Heart left ventricle (tissue), 16 donors: ENCODE data around the gene C2orf92. TPM values are rescaled to one million over a fixed set of nuclear protein-coding genes. Genes with fewer than 3 reads are reported as not detected.

ENCODE experiments used
- ATAC-seq, 4 donors: fragments of 200-7000 bp; cut with Tn5 transposase; one replicate each; pipeline ENCODE4 v1.9.1; 2020 to 2022; ENCODE audit warnings: moderate library complexity in 4 of 4, mild to moderate bottlenecking in 3 of 4, moderate number of reproducible peaks in 1 of 4
- DNase-seq, 5 donors: peaks; one replicate each; pipeline ENCODE4 v3.0.0-alpha.2; 2020
- H3K27ac ChIP-seq, 12 donors: fragments of 200-600 bp; sonication (generic) in 4 of 12; one replicate each; pipeline versions ENCODE4 v1.5.0 to v1.8.0; 2016 to 2022; ENCODE audit warnings: mild to moderate bottlenecking in 2 of 12
- H3K27me3 ChIP-seq, 9 donors: fragments of 200-600 bp; sonication (generic) in 2 of 9; one replicate each; pipeline versions ENCODE4 v1.5.1 to v1.8.0; 2016 to 2022; ENCODE audit warnings: mild to moderate bottlenecking in 3 of 9
- H3K36me3 ChIP-seq, 9 donors: fragments of 200-600 bp; sonication (generic) in 2 of 9; one replicate each; pipeline versions ENCODE4 v1.5.0 to v1.8.0; 2018 to 2022; ENCODE audit warnings: mild to moderate bottlenecking in 2 of 9
- H3K4me1 ChIP-seq, 12 donors: fragments of 200-600 bp; sonication (generic) in 4 of 12; one replicate each; pipeline versions ENCODE4 v1.5.0 to v1.8.0; 2016 to 2022; ENCODE audit warnings: mild to moderate bottlenecking in 3 of 12
- H3K4me3 ChIP-seq, 12 donors: fragments of 200-600 bp; sonication (generic) in 4 of 12; one replicate each; pipeline versions ENCODE4 v1.5.0 to v1.8.0; 2017 to 2022; ENCODE audit warnings: mild to moderate bottlenecking in 9 of 12, moderate library complexity in 4 of 12
- H3K9me3 ChIP-seq, 12 donors: fragments of 200-600 bp; sonication (generic) in 4 of 12; one replicate each; pipeline versions ENCODE4 v1.5.0 to v1.8.0; 2016 to 2022; ENCODE audit warnings: mild to moderate bottlenecking in 1 of 12
- POLR2A ChIP-seq, 2 donors: fragments of 450-650 bp; IDR thresholded peaks; one replicate each; pipeline ENCODE4 v1.6.1; 2017; ENCODE audit warnings: antibody characterized with exemption in 2 of 2, mild to moderate bottlenecking in 2 of 2, moderate library complexity in 2 of 2
- WGBS, 4 donors: extraction: QIAGEN DNeasy Blood & Tissue Kit in 2 of 4; methylation state at CpG; one replicate each; pipeline versions ENCODE4 v1.1.5 to v1.1.7; 2013 to 2018; 5-methylcytosine and 5-hydroxymethylcytosine counted together
- intact Hi-C, 10 donors: fragments of 100-400 bp; cut with DNase I; formaldehyde crosslinking; loops; one replicate each; pipeline versions ENCODE4 v1.11.1 to v1.14.2; 2022
- polyA plus RNA-seq, 2 donors: library from polyadenylated mRNA; stranded (reverse); fragments of 200-250 nt; gene quantifications; one replicate each; pipeline ENCODE4 v1.2.3, GENCODE V29; 2013
- total RNA-seq, 9 donors: library from RNA; depleted of rRNA in 2 of 9; stranded (reverse); fragments of >200 nt in 2 of 9; fragmentation: NEBNext Ultra II Directional in 3 of 9; extraction: Animal tissue kit (Norgen Biotek cat#: 25700) in 3 of 9; gene quantifications; one replicate each; pipeline versions ENCODE4 v1.1.0 to v1.2.4, GENCODE V29; 2016 to 2023
- TF ChIP-seq, protein P1 (sequence below), 12 donors: fragments of 200-600 bp; sonication (generic) in 4 of 12; IDR thresholded peaks; one replicate each; pipeline versions ENCODE4 v1.5.0 to v1.8.0; 2018 to 2022; ENCODE audit warnings: antibody characterized with exemption in 12 of 12, mild to moderate bottlenecking in 5 of 12
- donor health status: ischemic (EF 13 %, LVEDD 7.1; RV severe dilation, severe dysfunction).
- donor health status: healthy with polysubstance abuse.
- donor health status: DM: no; HTN: yes; CAD: no.
- donor health status: DM: no; HTN: no; CAD: no.
- donor health status: ischemic (EF 25% LVEDD 6.9; RV normal size, moderate dysfunction).
- donor health status: ischemic (EF 25% LVEDD 5.7; RV mildly dilated, moderate dysfunction).
- donor health status: healthy.
- donor health status: DM: yes; HTN: yes; CAD: no.
- donor health status: ischemic (EF 35%, LVEDD 5.7; RV mildly dilated, moderate dysfunction).
- donor health status: nonischemic (EF 11% LVEDD 7.7; RV severe dilation, severe dysfunction).
- donor health status: DM: yes; HTN: yes; CAD: no.
- donor health status: PGD.
- donor health status: ischemic (EF 29% LVEDD 5.4; RV normal size, mild dysfunction).
- donor health status: nonischemic (EF 23%, LVEDD 6.1; RV moderate dilation, normal function).

The C2orf92 gene
- total and polyA plus RNA-seq, 11 donors = 0.89 to 11.0 (median 2.4) TPM

DNA sequence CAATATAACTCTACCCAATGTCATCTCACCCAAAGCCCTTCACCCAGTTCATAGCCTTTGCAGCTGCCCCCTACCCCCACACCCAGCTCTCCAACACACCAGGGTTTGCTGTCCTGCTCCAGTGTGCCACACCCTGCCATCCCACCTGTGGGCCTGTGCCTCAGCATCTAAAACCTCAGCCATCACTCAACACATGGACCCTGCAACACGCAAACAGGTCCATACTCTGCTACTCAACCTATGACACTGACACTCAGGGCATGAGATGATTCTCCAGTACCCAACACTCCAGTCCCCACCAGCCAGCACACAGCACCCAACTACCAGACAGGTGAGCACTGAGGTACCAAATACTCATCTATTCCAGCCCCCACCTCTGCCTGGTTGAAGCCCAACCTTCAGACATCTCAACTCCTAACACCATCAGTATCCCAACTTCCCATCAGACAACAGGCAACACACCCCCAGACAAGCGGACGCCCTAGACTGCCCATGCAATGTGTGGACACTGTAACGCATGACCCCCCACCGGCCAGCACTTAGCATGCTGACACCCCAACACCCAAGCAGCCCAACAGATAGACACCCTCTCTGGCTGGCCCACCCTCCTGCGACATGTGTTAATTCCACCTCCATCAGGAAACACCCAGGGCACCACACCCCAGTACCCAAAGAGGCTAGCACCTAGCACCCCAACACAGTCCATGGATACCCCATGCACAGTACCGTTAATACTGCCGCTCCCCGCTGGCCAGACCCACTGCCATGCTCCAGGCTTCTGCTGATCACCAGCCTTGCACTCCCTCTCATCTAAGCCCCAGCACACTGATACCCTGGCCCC, 68.9 kb downstream of the C2orf92 start:
- Histone ChIP-seq H3K36me3 (no peaks in the 10 kb centered on the region), H3K9me3 (no peaks in the 10 kb centered on the region), H3K27me3 (no peaks in the 10 kb centered on the region), H3K4me3 (no peak overlapping the region), H3K27ac (no peak overlapping the region), H3K4me1 (peaks cover 0 to 26% (median 6%) of the 10 kb centered on the region in 12 donors)
- ATAC-seq (no peak), DNase-seq (peak in 2 of 5 donors; percentile 6 to 19)
- intact Hi-C loops = no loop called here
- TF ChIP-seq, protein P1, sequence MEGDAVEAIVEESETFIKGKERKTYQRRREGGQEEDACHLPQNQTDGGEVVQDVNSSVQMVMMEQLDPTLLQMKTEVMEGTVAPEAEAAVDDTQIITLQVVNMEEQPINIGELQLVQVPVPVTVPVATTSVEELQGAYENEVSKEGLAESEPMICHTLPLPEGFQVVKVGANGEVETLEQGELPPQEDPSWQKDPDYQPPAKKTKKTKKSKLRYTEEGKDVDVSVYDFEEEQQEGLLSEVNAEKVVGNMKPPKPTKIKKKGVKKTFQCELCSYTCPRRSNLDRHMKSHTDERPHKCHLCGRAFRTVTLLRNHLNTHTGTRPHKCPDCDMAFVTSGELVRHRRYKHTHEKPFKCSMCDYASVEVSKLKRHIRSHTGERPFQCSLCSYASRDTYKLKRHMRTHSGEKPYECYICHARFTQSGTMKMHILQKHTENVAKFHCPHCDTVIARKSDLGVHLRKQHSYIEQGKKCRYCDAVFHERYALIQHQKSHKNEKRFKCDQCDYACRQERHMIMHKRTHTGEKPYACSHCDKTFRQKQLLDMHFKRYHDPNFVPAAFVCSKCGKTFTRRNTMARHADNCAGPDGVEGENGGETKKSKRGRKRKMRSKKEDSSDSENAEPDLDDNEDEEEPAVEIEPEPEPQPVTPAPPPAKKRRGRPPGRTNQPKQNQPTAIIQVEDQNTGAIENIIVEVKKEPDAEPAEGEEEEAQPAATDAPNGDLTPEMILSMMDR (IDR thresholded peaks at IDR 0.05) = no peak
- TF ChIP-seq POLR2A (IDR thresholded peaks at IDR 0.05) = no peak
- 96 to 97% (median 96%) methylated on average over 8 to 9 of the region's 9 CpGs for WGBS, 4 donors

DNA sequence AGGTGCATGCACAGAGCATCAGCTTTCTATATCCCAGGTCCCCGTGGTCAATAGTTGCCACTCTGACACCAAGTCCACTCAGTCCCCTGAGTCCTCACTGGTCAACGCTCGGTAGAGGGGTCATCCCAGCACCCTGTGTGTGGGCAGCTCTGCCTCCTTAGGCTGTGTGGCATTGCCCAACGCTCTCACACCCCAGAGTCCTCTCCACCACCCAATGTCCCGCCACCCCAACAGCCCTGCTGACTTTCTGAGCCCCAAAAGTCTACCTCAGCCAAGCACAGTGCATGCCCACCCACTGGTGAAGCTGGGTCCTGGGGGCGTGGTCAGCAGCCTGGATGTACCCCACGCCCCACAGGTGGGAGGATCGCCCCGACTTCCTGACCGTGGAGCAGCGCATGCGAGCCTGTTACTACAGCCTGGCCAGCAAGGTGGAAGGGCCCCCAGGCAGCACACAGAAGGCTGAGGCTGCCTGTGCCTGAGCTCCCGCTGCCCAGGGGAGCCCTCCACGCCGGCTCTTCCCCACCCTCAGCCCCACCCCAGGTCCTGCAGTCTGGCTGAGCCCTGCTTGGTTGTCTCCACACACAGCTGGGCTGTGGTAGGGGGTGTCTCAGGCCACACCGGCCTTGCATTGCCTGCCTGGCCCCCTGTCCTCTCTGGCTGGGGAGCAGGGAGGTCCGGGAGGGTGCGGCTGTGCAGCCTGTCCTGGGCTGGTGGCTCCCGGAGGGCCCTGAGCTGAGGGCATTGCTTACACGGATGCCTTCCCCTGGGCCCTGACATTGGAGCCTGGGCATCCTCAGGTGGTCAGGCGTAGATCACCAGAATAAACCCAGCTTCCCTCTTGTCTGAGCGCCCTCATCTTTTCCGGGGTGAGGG, 69.7 kb downstream of the C2orf92 start:
- Histone ChIP-seq H3K4me3 (no peak overlapping the region), H3K9me3 (no peaks in the 10 kb centered on the region), H3K4me1 (peaks cover 0 to 26% (median 6%) of the 10 kb centered on the region in 12 donors), H3K27ac (no peak overlapping the region), H3K36me3 (peaks cover 0 to 4% (median 0%) of the 10 kb centered on the region in 9 donors), H3K27me3 (no peaks in the 10 kb centered on the region)
- ATAC-seq = peak in 1 of 4 donors; percentile 5
- 91 to 97% (median 93%) methylated on average over 12 to 23 of the region's 23 CpGs for WGBS, 4 donors
- DNase-seq = peak in 2 of 5 donors; percentile 13 to 16
- intact Hi-C loops = no loop called here
- TF ChIP-seq, protein P1 (IDR thresholded peaks at IDR 0.05) = no peak
- no peak for TF ChIP-seq POLR2A (IDR thresholded peaks at IDR 0.05)

DNA sequence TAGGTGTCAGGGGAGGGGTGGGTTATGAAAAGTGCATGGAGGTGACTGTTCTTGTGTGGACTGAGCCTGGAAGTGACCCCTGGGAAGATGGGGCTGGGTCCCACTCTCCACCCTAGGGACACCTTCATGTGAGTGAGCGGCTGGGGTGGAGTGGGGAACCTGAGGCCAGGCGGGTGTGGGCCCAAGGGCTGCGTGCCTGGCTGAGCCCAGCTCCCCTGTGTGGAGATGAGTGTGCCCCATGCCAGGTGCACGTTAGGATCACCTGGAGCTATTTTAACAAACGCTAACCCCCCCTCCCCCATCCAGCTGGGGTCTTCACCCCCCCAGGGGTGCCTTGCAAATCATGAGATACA, 70.4 kb downstream of the C2orf92 start:
- peak in 1 of 5 donors; percentile 5 for DNase-seq

More for the DNA sequence above, 70.4 kb downstream of the C2orf92 start:
- Histone ChIP-seq H3K27me3 (no peaks in the 10 kb centered on the region), H3K9me3 (no peaks in the 10 kb centered on the region), H3K4me3 (no peak overlapping the region), H3K4me1 (peaks cover 0 to 26% (median 6%) of the 10 kb centered on the region in 12 donors), H3K36me3 (peaks cover 0 to 4% (median 0%) of the 10 kb centered on the region in 9 donors), H3K27ac (no peak overlapping the region)
- WGBS, 4 donors = 86 to 93% (median 91%) methylated on average over 5 of the region's 5 CpGs
- no peak for TF ChIP-seq POLR2A (IDR thresholded peaks at IDR 0.05)
- TF ChIP-seq, protein P1 (IDR thresholded peaks at IDR 0.05) = no peak
- peak in 1 of 4 donors; percentile 3 for ATAC-seq
- intact Hi-C loops = loop anchor here in 1 of 10 donors (5.0 kb wide), 1 partner anchor 38 kb away; no protein-coding TSS in a partner anchor
